CD4-positive, alpha-beta T cell treated with Interferon gamma for 1 hour (primary cell): ENCODE data around the gene RTL3.
"Not testable (repeated sequence)": the region's sequence is repeated elsewhere in the genome, so short reads cannot be mapped to it uniquely, and the experiment has no call there.

ENCODE experiments used
- DNase-seq: peaks from one replicate; pipeline ENCODE4 v3.0.0-alpha.2; 2020

RTL3 gene, protein sequence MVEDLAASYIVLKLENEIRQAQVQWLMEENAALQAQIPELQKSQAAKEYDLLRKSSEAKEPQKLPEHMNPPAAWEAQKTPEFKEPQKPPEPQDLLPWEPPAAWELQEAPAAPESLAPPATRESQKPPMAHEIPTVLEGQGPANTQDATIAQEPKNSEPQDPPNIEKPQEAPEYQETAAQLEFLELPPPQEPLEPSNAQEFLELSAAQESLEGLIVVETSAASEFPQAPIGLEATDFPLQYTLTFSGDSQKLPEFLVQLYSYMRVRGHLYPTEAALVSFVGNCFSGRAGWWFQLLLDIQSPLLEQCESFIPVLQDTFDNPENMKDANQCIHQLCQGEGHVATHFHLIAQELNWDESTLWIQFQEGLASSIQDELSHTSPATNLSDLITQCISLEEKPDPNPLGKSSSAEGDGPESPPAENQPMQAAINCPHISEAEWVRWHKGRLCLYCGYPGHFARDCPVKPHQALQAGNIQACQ

DNA sequence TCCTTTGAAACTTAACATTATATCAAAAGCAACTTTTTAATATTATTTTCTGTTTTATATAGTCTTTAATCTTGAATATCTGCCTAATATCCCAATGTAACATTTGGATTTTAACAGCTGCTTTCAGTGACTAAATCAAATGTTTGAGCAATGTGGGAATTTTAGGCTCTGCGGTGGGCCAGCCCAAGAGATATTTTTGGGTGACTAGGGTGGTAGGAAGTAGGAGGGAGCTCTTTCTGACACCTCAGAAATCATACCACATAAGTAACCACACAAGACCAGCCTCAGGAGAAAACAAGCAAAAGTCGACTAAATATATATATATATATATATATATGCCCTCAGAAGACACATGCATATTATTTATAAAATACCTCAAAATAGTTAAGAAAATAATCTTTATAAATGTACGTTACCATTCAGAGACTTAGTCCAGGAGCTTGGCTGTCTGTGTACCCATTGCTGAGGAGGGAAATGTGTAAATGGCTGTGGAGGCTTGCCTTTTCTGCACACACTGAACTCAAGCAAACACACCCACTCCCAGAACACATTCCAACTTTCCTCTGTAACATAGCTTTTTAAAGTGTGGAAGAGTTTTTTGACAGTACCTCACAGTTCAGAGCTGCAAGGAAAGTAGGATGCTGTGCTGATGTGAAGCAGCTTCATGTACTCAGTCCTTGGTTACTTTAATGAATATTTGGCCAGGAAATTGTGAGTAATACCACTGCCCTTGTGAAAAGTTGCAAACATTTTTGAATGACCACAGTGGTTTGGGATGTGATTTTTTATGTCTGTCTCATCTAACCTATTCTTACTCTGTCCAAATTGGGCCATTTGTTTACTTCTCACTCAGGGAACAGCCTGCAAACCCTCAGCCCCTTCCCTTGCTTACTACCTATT is at the start of gene RTL3:
TSS of gene RTL3 (minus strand) at position 484 of the 900 bp plus-strand sequence. CDS start 908 bp downstream, outside the sequence.
- DNase-seq, result no peak

DNA sequence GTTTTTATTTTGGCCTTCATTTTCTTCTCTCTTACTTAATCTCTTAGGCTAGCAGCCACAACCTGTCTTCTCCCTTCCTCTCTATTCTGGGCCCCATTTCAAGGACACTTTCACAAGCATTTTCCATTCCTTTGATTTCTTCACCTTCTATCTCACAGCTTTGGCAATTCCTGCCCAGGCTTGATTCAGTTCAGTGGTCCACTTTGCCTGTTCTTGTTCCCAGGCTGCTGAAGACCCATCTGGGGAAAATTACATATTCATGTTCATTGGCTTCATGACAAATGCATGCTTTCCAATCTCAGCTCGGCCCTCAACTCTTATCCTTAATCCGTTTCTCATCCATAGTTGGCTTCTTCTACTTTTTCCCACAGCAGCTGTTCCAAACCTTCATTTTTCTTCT is 49.7 kb upstream of the RTL3 start:
- no peak for DNase-seq

DNA sequence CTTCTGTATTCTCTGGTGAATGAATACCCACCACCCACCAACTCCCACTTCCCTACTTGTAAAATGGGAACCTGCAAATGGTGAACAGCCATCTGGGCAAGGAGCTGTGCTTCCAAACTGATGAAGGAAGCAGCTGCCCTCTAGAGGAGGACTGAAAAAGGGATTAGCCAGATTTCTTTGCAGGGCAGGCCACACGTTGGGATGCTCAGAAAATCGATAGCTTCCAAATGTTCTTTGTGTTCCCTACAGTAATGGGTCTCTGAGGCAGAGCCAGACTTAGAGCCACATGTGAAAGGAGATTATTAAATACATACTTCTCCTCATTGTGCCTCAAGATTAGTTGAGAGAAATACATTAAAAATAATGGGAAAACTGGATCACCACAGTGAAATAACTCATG is 49.1 kb upstream of the RTL3 start:
- no peak for DNase-seq

DNA sequence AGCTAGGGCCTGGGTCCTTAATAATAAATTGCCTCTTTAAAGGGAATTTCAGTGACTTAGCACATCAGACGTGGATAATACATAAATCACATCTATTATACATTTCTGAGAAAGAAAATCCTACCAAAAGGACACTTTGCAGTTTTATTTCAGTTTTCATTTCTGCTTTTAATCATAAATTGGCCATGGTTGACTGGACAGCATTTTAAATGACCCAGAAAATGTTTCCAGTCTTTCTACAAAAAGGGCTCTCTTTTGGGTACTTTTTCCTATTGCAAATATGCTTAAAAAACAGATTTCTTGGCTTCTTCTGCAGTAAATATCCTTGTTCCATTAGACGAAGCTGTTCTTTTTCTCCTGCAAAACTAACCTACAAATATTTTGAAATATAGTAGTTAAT is 46.9 kb upstream of the RTL3 start:
- no peak for DNase-seq

DNA sequence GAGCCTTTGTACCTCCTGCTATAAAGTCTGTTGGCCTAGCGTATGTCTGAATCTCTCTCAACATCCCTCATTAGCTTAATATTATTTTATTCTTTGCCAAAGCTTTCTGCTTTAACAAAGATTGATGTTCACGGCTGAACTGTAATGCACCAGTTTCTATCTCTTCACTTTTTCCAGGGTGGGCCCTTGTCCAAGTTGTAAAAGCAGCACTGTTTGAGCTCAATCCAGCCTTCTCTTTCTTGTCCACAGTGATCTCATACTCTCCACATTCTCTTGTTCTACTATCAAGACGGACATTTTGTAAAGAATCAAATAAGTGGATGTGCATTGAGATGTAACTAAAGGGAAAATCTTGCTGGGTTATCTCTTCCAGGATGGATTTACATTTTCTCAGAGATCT is 34.4 kb upstream of the RTL3 start:
- no peak for DNase-seq

DNA sequence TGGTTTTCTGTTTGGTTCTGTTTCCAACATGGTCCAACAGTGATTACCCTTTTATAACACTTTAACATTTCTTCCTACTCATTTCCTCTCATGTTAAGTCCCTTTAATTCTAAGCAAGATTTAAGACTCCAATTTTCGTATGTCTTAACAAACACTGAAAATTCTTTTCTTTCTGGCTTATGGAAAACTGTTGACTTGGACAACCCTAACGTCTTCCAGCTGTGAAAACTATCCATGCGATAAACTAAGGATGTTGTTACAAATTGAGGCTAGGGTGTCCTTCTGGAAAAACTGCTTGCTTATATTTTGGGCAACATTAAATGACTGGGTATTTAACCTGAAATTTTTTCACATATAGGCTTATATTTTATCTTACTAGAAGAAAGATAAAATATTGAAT is 33.9 kb upstream of the RTL3 start:
- DNase-seq, result no peak

DNA sequence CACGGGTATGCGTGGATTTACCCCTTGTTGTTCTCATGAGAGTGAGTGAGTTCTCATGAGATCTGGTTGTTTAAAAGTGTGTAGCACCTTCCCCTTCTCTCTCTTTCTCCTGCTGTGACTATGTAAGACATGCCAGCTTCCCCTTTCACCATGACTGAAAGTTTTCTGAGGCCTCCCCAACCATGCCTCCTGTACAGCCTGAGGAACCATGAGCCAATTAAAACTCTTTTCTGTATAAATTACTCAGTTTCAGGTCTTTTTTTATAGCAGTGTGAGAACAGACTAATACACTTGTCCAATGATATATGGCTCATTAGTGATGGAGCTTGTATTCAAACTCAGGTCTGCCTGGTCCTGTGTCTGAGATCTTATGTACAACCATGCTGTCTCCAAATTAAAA is 28.5 kb upstream of the RTL3 start:
- no peak for DNase-seq

DNA sequence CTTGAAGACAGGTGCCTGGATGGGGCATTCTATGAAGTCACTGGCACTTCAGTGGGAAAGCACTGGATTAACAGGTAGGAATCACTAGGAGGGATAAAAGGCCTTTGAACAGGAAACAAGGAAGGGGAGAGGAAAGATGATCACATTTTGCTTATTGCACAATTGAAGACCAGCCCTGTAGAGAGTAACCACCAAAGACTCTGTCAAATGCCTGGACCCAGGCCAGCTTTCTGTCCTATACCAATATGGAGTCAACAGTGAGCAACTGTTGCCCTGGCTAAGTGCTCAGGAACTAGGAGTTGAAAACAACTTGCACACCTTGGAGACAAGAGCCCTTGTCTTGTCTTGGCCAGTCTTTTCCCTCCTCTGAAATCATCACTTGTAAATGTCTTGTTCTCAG is 14.1 kb upstream of the RTL3 start:
- DNase-seq, result no peak

DNA sequence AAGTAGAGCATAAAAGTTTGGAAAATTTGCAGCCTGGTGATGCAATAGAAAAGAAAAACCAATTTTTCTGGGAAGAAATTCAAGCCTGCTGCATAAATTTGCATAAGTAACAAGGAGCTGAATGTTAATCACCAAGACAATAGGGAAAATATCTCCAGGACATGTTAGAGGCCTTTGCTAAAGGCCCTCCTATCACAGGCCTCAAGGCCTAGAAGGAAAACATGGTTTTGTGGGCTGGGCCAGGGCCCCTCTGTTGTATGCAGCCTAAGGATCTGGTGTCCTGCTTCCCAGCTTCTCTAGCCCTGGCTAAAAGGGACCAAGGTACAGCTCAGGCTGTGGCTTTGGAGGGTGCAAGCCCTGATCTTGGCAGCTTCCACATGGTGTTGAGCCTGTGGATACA is 6.2 kb upstream of the RTL3 start:
- DNase-seq, result no peak

DNA sequence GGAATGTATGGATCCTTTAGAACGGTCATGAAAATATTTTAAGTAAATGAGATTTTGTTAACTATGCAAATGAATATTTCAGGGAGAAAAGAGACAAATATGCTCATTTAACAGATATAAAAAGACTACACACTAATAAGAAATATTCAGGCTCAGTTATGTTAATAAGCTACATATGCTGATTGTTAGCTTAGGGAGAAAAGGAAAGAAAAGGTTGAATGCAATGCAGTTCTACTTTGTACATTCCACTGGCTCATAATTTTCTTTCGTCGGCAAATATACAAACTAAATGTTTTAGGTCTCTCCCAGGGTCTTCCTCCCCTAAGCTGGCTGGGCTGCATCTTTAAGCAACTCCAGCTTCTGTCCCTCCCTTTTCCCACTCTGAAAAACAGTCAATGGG is 2.7 kb upstream of the RTL3 start:
- no peak for DNase-seq

DNA sequence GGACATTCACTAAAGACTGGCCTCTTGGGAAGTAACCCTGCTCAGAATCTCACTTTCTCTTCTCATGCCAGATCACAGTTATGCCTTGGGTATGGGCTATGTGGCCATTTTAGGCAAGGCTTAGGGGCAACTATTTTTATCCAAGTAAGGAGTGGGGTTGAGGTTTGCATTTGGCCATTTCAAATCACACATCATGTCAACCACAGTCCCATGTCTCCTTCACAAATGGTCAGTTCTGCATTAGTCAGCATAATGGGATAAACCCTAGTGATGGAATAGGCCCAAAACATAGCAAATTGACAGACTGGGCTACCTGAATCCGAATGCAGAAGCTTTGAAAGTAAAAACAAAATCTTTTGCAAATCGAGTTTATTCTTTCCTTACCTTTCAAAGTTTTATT is 827 bp upstream of the RTL3 start:
- no peak for DNase-seq

DNA sequence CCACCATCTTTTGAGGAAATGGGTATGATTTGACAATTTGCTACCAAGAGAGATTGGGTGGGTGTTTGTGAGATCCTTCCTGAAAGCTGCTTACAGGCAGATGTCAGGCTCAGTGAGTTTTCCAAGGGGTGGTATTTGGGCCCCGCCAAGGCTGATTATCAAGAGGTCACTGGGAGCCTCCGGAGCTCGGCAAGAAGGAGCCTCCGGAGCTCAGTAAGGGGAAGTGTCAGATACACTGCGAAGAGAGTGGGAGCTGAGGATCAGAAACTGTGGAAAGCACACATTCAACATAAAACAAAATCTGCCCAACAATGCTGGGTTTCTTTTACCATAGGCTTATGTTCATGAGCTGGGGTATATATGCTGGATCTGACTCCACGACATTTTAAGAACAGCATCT is 714 bp downstream of the RTL3 start:
- no peak for DNase-seq

DNA sequence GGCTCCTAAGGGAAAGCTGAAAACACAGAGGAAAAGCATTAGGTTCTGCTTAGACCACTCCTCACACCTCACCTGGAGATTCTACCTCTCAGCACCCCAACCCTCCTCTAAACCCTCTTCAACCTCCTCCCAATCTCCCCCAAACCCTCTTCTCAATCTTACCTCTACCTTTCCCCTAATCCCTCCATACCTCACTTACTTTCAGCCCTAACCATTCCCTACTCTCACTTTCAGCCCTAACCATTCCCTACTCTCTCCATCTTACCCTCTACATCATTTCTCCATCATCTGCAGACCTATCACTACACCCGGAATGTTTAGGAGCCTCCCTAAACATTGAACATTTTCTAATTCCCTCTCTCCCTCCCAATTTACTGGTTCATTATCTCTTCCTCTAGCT is 3.5 kb downstream of the RTL3 start:
- no peak for DNase-seq

DNA sequence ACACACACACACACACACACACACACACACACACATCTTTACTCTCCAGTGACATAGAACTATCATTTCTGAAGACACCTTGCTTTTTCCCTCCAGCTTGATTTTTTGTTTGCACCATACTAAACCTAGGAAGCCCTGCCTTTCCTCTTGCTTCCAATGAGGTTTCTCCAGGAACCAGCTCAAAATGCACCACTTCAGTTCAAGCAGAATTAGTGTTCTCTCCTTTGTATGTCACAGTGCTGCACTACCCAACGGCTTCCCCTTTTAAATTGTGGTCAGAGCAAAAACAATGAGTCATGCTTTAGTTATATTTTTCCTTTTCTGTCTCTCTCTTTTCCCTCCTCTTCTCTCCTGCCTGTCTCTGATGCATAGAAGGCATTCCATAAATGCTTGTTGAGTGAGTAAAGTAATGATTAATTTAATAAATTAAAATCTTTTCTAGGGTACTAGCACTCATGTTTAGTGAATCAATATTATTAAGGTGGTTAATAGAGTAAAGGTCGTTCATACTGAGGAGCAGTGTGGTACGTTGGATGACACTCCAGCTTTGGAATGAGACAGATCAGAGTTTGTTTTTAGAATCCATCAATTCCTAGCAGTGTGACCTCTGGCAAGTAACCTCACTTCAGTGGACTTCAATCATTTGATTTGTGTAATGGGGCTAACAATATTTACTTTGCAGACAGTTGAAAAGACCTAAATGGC is 5.9 kb downstream of the RTL3 start:
- DNase-seq, result no peak

DNA sequence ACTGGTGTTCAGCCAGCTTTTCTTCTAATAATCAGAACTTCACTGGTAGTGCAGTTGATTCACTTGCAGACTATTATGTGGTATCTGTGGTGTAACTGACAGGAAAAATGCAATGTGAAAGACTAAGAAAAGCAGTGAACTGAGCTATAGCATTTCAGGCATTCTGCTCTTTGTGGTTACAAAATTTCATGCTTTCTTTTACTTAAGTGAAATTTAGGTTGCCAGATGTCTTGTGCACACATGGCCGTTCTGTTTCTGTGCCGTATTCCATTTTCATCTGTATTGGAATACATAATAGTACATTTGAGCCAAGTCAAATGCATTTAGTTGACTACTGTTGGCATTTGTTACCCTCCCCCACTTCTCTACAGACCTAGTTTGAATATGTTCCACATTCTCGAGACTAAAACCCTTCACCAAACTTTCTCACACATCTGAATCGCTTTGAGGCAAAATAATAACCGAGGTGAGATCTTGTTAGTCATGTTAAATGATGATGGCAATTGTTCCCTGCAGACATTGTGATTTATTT is 8.2 kb downstream of the RTL3 start:
- DNase-seq, result no peak

DNA sequence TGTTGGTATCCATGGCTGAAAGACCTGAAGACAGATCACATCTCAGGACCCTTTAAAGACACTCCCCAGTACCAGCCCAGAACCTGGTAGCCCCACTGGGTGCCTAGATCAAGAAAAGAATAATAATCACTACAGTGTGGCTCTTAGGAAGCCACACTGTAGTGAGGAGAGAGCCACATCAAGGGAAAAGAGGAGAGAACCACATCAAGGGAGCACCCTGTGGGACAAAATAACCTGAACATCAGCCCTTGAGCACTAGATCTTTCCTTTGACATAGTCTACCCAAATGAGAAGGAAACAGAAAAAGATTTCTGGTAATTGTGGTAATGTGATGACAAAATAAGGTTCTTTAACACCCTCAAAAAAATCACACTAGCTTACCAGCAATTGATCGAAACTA is 15.3 kb downstream of the RTL3 start:
- no peak for DNase-seq

DNA sequence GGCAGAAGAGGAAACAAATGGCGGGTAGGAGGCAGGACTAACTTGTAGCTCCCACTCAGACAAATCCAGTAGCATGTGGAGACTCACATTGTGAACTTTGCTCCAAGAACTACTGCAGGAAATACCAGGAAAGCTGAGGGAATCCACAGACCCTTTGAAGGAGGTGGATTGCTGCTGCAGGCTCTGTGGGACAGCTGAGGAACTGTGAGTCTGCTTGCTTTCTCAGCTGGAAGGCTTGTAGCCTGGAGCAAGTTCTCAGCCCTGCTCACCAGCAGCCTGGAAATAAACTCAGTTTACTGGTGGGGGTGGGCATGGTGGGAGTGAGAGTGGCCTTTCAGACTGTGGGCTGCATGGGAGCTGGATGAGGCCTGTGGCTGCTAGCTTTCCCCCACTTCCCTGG is 16.0 kb downstream of the RTL3 start:
- no peak for DNase-seq

DNA sequence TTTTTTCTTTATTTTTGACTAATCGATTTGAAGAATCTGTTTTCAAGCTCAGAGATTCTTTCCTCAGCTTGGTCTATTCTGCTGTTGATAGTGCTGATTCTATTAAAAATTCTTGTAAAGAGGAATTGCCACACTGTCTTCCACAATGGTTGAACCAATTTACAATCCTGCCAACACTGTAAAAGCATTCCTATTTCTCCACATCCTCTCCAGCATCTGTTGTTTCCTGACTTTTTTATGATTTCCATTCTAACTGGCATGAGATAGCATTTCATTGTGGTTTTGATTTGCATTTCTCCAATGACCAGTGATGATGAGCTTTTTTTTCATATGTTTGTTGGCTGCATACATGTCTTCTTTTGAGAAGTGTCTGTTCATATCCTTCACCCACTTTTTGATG is 23.0 kb downstream of the RTL3 start:
- DNase-seq, result not testable (repeated sequence)

DNA sequence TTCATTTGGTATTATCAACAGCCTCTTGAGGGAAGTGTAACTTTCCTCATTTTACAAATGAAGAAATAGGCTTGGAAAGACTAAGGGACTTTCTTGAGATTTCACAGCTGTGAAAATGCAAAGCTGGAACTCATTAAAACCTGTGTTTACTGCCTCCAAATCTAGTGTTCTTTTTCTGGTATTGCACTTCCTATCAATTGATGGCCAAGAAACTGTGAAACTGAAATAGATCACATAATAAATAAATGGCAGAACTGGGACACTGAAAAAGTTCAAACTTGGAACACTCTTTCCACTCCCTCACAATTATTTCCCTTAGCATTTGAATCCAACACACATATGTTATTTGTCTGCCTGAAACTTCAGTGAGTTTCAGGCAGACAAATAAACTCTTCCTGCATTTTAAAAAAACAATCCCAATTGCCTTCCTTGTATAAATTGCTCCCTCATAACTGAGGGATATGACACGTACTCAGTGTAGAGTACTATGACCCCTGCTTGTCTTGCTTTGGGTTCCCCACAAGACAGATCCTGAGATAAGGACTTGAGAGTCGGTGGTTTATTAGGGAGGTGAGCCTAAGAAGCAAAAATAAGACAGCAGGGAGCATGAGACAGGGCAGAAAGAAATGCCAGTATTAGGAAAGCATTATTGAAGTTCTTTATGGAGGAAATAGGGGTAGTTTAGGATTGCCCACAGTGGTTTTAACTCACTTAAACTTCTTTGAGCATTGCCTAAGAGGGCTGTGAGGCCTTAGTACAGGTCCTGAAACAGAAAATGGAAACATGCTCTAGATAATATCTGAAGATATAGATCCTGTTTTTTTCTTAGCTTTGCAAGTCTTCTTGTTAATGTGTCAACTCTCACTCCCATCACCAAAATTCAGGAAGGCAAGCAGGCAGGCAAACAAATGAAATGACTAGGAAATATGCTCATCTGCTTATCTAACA is 33.9 kb downstream of the RTL3 start:
- DNase-seq, result no peak

DNA sequence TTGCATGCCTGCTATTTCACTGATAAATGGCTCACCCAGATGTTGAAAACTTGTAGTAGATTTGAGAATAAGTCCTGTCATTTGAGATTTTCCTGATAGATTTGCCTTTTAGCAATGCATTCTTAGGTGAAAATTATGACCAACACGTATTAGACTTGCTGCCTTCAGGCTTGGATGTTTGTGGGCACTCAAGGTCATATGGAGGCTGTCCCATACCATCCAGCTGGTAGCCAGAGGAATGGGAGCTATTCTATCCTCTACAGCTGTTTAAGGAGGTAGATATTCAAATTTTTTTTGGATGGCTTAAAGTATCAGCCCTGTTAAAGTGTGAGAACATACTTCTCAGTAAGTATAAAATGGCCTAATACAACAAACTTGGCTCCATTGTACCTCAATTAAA is 34.7 kb downstream of the RTL3 start:
- no peak for DNase-seq

DNA sequence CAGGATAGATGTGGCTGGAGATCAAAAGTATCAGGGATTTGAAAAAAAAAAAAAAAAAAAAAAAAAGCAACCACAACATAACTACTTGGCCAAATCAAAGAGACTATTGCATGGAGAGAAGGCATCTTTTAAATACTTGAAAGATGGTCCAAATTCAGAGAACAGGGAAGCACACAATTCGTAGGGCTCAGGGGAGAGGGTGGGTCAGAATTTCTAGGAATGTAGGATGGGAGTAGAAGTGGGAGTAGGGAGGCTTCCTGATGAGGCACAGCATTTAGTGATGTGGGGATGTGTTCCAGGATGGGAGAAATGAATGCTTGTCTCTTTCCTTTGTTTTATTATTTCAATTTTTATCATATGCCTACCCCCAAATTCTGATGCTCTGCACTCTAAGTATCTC is 36.3 kb downstream of the RTL3 start:
- no peak for DNase-seq

DNA sequence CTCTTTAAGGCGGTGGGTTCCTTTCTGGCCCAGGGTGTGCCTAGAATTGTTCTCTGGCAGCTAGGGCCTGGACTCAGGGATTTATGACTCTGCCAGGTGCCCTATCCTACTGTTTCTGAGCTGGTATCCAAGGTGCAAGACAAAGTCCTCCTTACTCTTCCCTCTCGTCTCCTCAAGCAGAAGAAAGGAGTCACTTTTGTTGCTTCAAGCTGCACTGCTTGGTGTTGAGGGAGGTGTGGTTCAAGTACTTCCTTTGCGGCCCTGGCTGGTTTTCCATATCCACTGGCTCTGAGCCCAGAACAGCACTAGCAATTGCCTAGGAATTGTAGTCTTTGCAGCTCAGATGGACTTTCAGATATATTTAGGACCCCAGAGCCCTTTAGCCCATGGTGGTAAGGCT is 39.3 kb downstream of the RTL3 start:
- DNase-seq, result no peak
